ENCODE data around the gene ASCC2.
"Not testable (repeated sequence)": the region's sequence is repeated elsewhere in the genome, so short reads cannot be mapped to it uniquely, and the experiment has no call there.

ASCC2 gene

DNA sequence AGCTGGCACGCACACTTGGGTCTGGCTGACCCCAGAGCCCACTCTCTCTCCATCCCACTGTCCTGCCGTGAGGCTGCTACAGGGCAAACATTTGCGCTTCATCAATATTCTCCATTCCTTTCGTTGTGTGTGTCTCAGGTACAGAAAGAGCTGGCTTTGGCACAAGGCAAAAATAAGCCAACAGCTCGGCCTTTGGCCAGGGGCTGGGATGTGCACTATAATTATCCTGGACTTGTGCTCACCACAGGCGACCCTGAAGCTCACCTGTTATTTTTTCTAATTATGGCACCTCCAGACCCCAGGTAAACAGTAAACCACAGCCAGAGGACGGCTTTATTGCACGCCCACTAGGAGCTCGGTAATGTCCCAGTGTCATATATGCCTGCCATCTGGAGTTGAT lies 82.2 kb downstream of the ASCC2 start:
- no peak for DNase-seq (ENCODE audit: low read depth, low spot score)

DNA sequence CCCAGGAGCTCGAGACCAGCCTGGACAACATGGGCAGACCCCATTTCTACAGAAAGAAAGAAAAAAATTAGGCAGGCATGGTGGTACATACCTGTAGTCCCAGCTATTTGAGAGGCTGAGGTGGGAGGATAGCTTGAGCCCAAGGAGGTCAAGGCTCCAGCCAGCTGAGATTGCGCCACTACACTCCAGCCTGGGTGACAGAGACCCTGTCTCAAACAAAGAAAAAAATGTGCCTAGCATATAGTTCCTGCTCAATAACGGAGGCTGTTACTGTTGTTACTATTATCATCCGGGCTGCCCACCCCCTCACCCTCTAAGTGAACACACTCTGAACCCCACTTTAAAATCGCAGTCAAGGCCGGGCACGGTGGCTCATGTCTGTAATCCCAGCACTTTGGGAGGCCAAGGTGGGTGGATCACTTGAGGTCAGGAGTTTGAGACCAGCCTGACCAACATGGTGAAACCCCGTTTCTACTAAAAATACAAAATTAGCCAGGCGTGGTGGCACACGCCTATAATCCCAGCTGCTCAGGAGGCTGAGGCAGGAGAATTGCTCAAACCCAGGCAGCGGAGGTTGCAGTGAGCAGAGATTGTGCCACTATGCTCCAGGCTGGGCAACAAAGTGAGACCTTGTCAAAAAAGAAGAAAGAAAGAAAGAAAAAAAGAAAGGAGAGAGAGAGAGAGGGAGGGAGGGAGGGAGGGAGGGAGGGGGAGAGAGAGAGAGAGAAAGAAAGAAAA lies 83.2 kb downstream of the ASCC2 start:
- not testable (repeated sequence) for DNase-seq (ENCODE audit: low read depth, low spot score)

DNA sequence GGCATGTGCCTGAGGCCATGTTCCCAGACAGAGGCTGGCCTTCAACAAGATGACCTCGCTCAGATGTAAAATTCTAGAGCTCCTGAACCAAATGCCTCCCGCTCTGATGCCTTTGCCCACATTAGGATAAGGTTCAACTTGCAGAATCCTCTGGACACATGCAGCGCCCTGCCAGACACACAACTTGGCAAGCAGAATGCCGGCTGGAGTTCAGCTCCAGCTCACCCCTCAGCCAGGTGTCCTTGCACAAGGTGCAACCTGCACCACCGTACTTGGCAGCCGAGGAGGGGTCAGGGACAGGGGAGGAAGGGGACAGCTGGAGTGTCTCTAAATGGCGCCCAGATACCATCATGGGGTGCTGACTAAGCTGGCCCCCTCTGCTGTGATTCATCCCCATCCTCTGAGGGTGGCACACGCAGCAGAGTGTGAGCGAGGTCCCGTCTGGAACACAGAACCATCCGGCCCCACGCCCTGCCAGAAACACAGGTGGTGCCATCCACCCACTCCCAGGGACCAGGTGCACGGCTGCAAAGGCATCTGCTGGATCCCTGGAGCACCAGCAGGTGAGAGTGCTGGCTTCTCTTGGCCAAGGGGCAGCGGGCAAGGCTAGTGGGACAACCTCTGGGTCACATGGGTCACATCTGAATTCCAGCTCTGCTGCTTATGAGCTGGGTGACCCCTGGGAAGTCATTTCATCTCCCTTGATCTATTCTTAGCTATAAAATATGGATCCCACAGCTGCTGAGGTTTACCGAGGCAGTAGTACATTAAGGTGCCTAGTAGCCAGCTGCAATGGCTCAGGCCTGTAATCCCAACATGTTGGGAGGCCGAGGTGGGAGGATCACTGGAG lies 84.0 kb downstream of the ASCC2 start:
- no peak for DNase-seq (ENCODE audit: low read depth, low spot score)

DNA sequence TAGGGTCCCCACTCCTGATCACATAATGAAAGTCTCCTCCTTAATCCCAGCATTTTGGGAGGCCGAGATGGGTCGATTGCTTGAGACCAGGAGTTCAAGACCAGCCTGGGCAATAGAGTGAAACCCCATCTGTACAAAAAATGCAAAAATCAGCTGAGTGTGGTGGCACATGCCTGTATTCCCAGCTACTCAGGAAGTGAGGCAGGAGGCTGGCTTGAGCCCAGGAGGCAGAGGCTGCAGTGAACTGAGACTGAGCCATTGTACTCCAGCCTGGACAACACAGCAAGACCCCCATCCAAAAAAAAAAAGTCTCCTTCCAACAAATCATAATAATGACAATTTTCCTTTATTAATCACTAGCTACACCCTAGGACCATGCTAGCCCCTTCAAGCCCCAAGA lies 86.4 kb downstream of the ASCC2 start:
- DNase-seq (ENCODE audit: low read depth, low spot score), result no peak

DNA sequence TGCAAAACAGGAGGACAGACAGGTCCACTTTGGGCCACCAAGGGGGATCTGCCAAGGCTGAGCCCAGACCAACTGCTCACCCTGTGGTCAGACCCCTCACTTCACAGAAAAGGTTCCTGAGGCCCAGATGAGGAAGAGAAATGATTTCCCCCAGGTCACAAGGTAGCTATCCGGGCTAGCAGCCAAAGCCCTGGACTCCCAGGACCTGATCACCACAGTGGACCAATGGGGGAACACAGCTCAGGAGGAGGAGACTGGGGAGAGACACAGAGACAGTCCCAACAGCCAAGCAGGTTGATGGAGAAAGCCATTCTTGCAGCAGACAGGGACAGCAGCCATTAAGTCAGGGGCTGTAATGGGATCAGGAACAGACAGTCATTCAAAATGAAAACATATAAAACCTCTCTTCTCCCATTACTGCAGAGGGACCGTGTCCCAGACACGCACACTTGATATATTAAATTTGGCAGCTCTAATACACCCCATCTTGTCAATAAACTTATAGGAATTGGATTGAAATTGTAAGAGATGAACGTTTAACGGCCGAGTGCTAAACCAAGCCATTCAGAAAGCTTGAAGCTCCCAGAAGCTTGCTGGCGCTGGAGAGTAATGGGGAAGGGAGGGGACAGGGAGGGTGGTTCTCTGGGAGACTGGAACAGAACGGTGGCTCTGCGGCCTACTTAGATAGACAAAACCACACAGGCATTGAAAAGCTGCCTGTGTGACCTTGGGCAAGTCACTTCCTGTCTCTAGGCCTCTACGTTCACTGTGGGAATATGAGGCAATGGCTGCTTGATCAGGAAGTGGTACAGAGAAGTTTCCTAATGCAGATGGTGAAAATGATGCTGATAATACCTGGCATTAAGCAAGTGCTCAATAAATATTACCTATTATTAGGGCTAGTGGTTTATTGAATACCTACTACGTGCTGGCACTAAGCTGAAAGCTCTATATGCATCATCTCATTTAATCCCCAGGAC lies 87.2 kb downstream of the ASCC2 start:
- DNase-seq (ENCODE audit: low read depth, low spot score), result no peak

DNA sequence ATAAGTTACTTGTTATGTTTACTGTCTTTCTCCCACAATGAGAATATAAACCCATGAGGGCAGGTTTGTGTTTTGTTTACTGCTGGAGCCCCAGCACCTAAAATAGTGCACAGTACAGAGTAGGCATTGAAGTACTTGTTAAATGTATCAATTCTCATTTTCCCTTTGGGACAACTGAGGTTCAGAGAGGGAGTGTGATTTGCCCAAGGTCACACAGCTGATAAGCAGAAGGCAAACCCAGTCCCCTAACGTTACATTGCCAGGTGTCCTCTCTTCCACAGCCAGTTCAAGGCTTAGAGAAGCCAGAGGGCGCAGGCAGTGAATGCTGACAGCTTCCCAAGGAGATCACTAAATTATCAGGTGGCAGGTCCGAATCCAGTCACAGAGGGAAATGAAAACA lies 88.0 kb downstream of the ASCC2 start:
- DNase-seq (ENCODE audit: low read depth, low spot score), result no peak

DNA sequence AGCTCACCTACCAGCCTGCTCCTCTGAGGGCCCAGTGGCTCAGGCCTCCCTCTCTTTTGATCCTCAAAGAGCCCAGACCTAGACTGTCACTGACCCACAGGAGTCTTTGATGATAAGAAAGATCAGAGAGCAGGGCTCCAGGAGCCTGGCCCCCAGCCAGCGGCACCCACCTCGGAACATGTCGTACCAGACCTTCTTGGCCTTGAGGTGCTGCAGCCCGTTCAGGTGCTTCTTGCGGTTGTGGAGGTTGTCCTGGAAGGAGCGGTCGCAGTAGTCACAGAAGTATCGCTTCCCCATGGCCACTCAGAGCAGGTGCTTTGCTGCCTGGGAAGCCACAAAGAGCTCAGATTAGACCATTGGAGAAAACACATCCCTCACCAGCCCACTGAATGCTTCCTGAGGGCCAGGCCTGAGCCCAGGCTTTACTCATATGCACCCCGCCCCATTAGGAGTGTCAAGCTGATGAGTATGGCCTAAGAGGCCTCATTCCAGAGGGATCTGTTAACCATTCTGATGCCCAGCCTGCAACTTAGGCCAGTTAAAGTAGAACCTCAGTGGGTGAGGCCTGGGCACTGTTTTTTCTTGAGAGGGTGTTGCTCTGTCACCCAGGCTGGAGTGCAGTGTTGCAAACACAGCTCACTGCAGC lies 89.7 kb downstream of the ASCC2 start:
- DNase-seq (ENCODE audit: low read depth, low spot score), result no peak

DNA sequence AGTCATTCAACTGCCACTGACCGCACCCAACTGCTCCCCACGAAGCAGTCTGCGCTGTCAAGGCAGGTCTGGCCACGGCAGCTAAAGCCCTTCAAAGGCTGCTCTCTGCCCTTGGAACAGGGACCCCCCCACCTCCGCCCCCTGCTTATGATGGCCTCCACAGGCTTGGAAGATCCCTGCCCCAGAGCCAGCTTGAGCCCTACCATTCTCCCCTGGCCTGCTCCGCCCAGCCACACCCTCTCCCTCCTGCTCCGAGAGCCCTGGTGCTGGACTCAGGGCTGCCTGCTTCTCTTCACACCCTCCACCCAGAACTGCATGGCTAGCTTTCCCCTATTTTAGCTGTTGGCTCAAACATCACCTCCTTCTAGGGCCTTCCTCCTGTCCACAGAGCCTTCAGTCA lies 90.2 kb downstream of the ASCC2 start:
- DNase-seq (ENCODE audit: low read depth, low spot score), result no peak

DNA sequence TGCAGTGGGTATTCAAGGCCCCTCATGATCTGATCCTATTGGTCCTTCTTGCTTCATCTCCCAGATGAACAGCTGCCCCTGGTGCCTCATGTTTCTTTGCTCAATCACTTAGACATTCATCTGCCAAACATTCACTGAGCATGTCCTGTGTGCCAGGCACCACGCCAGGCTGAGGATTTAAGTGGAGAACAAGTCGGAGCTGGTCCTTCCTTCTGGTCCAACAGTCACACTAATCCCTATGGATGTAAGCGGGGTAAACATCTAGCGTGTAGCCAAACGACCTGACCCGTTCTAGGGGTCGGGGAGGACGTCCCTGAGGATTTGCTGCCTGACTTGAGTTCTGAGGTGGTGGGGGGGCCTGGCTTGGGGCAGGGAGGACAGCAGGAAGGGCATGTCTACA lies 93.2 kb downstream of the ASCC2 start:
- DNase-seq (ENCODE audit: low read depth, low spot score), result no peak

DNA sequence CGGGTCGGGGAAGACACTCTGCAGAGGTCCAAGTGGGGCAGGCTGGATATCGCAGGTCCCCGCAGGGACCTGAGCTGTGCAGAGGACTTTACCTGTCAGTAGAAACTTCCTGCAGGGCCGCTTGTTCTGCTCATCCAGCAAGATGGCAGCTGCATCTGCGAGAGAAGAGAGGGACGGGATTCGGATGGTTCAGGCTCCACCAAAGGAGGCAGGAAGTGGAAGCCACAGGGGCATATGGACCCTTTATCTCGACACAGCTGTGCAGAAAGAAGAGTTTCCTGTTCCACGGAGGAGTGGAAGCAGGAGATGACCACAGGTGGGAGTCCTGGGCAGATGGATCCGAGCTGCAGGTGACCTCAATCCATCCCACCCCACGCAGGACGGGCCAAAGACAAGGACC lies 95.7 kb downstream of the ASCC2 start:
- no peak for DNase-seq (ENCODE audit: low read depth, low spot score)

DNA sequence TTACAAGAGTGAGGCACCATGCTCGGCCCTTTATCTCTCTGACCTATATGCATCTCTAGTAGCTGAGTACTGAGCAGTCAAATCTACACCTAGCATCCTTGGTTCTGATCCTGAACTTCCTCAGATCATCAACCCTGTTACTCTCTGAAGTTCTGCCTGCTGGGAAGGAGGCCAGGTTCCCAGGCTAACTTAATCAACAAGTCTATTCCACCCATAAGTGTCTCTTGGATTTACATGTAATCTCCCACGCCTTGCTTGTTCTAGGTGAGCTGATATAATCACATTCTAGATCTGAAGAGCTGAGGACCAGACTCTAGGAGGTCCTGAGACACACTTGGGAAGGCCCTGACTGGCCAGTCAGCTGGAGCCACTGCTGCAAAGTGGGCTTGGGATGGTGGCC lies 96.1 kb downstream of the ASCC2 start:
- DNase-seq (ENCODE audit: low read depth, low spot score), result no peak

DNA sequence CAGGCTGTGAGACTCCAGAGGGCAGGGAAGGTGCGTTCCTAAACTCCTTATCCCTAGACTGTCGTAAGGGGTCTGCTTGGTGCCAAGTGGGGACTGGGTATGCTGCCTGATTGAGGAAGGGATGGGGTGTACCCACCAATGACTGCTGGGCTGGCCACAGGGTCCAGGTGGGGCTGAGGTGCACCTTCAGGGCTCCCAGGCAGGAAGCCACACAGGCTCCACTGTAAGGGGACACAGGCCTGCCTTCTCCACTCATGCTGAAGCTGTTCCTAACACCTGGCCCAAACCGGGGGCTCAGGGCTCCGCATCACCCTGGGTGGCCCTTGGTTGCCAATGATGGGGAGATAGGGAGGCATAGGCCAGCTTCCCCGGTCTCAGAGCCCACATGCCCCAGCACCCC lies 97.9 kb downstream of the ASCC2 start:
- no peak for DNase-seq (ENCODE audit: low read depth, low spot score)

DNA sequence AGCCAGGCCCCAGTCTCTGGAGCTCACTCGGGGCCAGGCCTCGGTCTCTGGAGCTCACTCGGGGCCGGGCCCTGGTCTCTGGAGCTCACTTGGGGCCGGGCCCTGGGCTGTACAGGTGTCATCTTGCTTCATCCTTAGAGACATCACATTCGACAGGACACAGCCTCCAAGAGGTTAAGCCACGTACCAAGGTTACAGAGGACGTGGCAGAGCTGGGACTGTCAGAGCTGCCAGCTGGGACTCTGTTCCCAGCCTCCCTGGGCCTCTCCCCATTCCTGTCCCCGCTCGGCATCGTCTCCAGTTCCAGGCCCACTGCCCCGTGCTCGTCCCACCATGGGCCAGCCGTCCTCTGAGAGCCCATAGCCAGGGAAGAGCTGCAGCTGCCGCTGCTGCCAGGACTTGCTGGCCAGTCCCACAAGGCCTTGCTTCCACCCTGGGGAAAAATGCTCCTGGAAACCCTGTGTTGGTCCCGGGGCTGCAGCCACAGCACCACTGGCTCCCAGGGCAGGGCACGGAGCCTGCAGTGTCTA lies 98.7 kb downstream of the ASCC2 start:
- no peak for DNase-seq (ENCODE audit: low read depth, low spot score)

Data from activated naive CD8-positive, alpha-beta T cell treated with anti-CD3 and anti-CD28 coated beads, Interleukin-2, amount 50 U/mL, for 16 hours (primary cell).